Colon (tissue), 2 donors: Measurements from ENCODE around the gene SLC6A3.
"Not testable (repeated sequence)": the region's sequence is repeated elsewhere in the genome, so short reads cannot be mapped to it uniquely, and the experiment has no call there.

Source experiments
- FAIRE-seq: peaks from 2 replicates; lab custom pipeline; 2012; peaks lifted over from hg19 to GRCh38; lab: Jason Lieb, UNC
- donor health status: control.
- donor health status: control.

The SLC6A3 gene

GRCh38 chr5:1477341-1477740, 32.1 kb upstream of the SLC6A3 start:
- FAIRE-seq = no peak

GRCh38 chr5:1476967-1477310, 31.7 kb upstream of the SLC6A3 start:
- FAIRE-seq = no peak

GRCh38 chr5:1476181-1476966, 31.1 kb upstream of the SLC6A3 start:
- FAIRE-seq = no peak

- not testable (repeated sequence) for FAIRE-seq
These were observed 30.3 kb upstream of the SLC6A3 start for GRCh38 chr5:1475544-1475900.

GRCh38 chr5:1474866-1475543, 29.8 kb upstream of the SLC6A3 start:
- no peak for FAIRE-seq

GRCh38 chr5:1474183-1474839, 29.1 kb upstream of the SLC6A3 start:
- FAIRE-seq = no peak

GRCh38 chr5:1473746-1474145, 28.5 kb upstream of the SLC6A3 start:
- FAIRE-seq = no peak

- FAIRE-seq = no peak
These were observed 27.9 kb upstream of the SLC6A3 start for GRCh38 chr5:1472964-1473628.

- FAIRE-seq = no peak
These were observed 27.0 kb upstream of the SLC6A3 start for GRCh38 chr5:1471997-1472963.

- no peak for FAIRE-seq
These were observed 26.1 kb upstream of the SLC6A3 start for GRCh38 chr5:1471240-1471853.

- FAIRE-seq = no peak
These were observed 25.5 kb upstream of the SLC6A3 start for GRCh38 chr5:1470762-1471211.

GRCh38 chr5:1468629-1469527, 23.6 kb upstream of the SLC6A3 start:
- no peak for FAIRE-seq

GRCh38 chr5:1468247-1468612, 23.0 kb upstream of the SLC6A3 start:
- no peak for FAIRE-seq

GRCh38 chr5:1467341-1468246, 22.4 kb upstream of the SLC6A3 start:
- no peak for FAIRE-seq

- FAIRE-seq = no peak
These were observed 21.5 kb upstream of the SLC6A3 start for GRCh38 chr5:1466631-1467265.

GRCh38 chr5:1465966-1466471, 20.8 kb upstream of the SLC6A3 start:
- no peak for FAIRE-seq

- FAIRE-seq = no peak
These were observed 19.9 kb upstream of the SLC6A3 start for GRCh38 chr5:1465117-1465516.

- no peak for FAIRE-seq
These were observed 19.3 kb upstream of the SLC6A3 start for GRCh38 chr5:1464511-1464910.
